Dermis lymphatic vessel endothelial cell (primary cell): ENCODE results near the gene TPRG1L. TPM values are rescaled to one million over a fixed set of nuclear protein-coding genes. Genes with fewer than 3 reads are reported as not detected.

Source experiments
- total RNA-seq: library from RNA; depleted of rRNA; stranded (reverse); fragments of >200 nt; gene quantifications from 2 replicates; pipeline ENCODE4 v1.2.1, GENCODE V29; 2014

The TPRG1L gene
- 32.2 and 37.9 TPM in 2 replicates for total RNA-seq

DNA sequence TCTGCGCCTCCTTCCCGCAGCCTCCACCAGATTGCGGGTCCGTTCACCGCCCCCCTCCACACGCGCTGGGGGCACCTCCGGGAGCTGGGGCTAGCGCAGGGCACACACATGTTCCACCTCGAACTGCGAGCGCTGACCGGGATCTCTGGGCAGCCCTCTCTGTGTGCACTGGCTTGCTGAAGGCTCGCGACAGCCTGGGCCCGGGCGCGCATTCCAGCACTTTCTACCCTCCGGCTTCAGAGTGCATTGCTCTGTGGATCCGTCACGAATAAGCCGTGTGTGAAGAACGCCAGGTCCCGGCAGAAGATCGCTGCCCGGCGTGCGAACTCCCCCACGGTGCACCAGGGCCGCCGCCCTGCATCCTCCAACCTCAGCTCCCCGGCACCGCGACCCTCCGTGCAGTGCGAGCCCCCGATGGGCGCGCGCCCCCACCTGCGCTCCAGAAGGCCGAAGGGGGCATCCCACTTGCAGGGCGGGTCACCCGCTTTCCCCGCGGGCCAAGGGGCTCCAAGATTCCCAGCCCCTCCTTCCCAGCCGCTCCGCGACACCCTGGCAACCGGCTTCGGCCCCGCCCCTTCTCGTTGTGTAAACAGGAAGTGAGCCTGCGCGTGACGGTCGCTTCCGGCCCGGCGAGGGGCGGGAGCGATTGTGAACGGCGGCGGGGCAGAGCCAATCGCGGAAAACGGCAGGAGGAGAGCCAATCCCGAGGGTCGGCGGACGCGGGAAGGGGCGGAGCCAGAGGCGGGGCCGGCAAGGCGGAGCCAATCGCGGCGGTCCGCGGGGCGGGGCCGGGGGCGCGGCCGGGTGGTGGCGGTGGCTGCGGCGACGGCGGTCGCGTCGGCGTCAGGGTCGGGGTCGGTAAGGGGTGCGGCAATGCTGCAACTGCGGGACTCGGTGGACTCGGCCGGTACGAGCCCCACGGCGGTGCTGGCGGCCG, at the start of gene TPRG1L:
TPRG1L (plus strand) TSS at position 816 of the 937 bp plus-strand sequence; CDS start at position 874, 58 bp downstream.

DNA sequence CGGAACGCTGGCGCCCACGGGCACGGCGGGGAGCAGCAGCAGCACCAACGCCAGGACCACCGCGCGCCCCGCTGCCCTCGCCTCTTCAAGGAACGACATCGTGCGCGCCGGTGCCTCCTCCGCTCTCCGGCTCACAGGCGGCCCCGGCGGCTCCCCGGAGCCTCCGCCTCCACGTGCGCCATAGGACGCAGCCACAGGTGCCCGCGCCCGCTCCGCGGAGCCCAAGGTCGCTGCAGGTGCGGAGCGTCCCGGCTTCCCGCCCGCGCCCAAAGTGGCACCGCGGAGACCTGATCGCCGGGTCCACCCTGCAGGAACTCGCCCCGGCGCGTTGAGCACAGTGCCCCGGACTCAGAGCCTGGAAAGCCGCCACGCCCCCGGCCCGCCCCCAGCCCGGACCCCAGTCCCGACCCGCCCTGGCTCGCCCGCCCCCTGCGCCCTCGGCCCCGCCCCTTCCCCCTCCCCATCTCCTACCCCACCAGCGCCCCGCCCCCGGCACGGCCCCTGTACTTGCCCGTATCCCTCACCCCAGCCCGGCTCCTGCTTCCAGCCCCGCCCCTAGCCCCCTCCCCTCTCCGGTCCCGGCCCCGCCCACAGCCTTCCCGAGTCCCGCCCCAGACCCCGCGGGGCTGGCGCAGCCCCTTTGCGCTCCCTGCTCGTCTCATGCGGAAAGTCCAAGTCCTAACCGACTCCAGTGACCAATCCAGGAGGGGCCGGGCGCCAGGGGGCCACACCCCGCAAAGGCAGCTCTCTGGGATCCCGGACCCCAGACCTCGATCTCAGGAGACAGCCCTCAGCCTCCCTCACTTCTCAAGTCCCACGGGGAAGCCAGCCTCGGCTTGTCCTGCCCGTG, 13.4 kb upstream of the TPRG1L start, which contains the start of gene MEGF6:
MEGF6 (minus strand) TSS at position 339 of the 850 bp plus-strand sequence; CDS start at position 99, 240 bp downstream.

DNA sequence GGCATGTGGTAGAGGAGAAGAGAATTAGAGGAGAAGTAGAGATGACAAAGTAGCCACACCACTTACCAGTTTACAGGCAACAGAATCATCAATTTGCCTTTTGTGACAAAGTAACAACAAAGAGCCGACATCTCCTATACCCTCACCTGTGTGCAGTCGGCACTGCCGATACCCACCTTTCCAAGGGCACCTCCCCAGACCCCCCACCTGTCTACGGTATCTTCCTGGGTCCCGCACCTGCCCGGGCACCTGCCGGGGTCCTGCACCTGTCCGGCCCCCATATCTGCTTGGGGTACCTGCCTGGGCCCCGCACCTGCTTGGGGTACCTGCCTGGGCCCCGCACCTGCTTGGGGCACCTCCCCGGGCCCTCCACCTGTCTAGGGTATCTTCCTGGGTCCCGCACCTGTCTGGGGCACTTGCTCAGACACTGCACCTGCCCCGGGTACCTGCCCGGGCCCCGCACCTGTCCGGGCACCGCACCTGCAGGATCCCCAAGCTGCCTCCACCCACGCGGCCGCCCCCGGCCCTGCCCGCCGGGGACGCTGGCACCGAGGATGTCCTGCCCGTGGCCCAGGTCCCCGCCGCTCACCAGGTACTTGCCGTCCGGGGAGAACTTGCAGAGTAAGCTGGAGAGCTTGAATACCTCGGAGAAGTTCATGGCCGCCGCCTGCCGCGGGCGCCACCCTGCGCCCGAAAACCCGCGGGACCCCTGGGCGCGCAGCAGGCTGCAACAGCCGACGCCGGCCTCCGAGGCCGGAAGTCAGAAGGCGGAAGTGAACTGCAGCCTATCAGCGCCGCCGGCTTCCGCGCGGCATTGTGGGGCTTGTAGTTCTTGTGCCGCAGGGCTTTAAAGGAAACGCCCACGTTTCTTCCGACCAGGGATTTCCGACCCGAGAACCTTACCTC, 24.8 kb downstream of the TPRG1L start, which contains the start of gene WRAP73:
WRAP73 (minus strand) TSS at position 762 of the 906 bp plus-strand sequence; CDS start at position 658, 104 bp downstream.

DNA sequence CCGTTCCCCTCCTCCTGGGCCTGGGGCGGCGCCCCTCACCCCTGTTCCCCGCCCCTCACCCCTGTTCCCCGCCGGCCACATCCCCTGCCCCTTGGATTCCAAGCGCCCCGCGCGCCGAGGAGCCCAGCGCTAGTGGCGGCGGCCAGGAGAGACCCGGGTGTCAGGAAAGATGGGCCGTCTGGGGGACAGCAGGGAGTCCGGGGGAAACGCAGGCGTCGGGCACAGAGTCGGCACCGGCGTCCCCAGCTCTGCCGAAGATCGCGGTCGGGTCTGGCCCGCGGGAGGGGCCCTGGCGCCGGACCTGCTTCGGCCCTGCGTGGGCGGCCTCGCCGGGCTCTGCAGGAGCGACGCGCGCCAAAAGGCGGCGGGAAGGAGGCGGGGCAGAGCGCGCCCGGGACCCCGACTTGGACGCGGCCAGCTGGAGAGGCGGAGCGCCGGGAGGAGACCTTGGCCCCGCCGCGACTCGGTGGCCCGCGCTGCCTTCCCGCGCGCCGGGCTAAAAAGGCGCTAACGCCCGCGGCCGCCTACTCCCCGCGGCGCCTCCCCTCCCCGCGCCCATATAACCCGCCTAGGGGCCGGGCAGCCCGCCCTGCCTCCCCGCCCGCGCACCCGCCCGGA, 27.2 kb downstream of the TPRG1L start, which contains the start of gene TP73:
TP73 (plus strand) TSS at position 587 of the 618 bp plus-strand sequence. CDS start 29,850 bp downstream, outside the sequence.

Other genes with a start within 250 kb of the TPRG1L start
- 0.17 and 0.33 TPM in 2 replicates for gene ARHGEF16, start 170.3 kb upstream of the TPRG1L start, total RNA-seq
- gene MEGF6, start 13.5 kb upstream of the TPRG1L start, total RNA-seq, result 84.1 and 129 TPM in 2 replicates
- 13.1 and 16.3 TPM in 2 replicates for gene WRAP73, start 25.1 kb downstream of the TPRG1L start, total RNA-seq
- gene TP73, start 27.5 kb downstream of the TPRG1L start, total RNA-seq, result not detected in 2 replicates
- not detected in 2 replicates for gene CCDC27, start 127.4 kb downstream of the TPRG1L start, total RNA-seq
- 0.17 and 0.43 TPM in 2 replicates for gene SMIM1, start 147.7 kb downstream of the TPRG1L start, total RNA-seq
- gene LRRC47, start 171.5 kb downstream of the TPRG1L start, total RNA-seq, result 22.8 and 28.8 TPM in 2 replicates
- 12.7 and 13.6 TPM in 2 replicates for gene CEP104, start 232.2 kb downstream of the TPRG1L start, total RNA-seq
- 8.6 and 9.3 TPM in 2 replicates for gene DFFB, start 232.5 kb downstream of the TPRG1L start, total RNA-seq